ENCODE results near the gene TBCA. TPM values are rescaled to one million over a fixed set of nuclear protein-coding genes. Genes with fewer than 3 reads are reported as not detected.

The TBCA gene
- total and polyA plus RNA-seq, 7 donors, result 93.3 to 209 (median 132) TPM

DNA sequence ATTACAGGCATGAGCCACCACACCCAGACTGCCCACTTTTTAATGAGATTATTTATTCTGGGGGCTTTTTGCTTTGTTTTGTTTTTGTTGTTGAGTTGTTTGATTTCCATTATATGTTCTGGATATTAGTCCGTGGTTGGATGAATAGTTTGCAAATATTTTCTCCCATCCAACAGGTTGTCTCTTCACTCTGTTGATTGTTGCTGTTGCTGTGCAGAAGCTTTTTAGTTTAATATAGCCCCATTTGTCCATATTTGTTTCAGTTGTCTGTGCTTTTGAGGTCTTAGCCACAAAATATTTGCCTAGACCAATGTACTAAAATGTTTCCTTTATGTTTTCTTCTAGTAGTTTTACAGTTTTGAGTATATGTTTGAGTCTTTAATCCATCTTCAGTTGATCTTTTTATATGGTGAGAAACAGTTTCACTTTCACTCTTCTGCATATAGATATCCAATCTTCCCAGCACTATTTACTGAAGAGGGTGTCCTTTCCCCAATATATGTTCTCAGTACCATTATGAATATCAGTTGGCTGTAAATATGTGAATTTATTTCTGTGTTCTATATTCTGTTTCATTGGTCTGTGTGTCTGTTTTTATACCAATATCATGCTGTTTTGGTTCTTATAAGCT is 30.2 kb upstream of the TBCA start:
- Histone ChIP-seq H3K4me3 (no peak overlapping the region), H3K27me3 (ENCODE audit: insufficient read depth in 3 of 3, low read length in 2 of 3) (no peaks in the 10 kb centered on the region), H3K9me3 (peaks cover 4% of the 10 kb centered on the region), H3K4me1 (no peaks in the 10 kb centered on the region), H3K36me3 (ENCODE audit: insufficient read depth in 1 of 2, low read depth in 1 of 2) (no peaks in the 10 kb centered on the region), H3K27ac (no peak overlapping the region)
- ATAC-seq, result no peak
- no peak for DNase-seq
- WGBS, 3 donors, result 0 to 83% (median 52%) methylated on average over 1 of the region's 1 CpG
- TF ChIP-seq, protein P1, sequence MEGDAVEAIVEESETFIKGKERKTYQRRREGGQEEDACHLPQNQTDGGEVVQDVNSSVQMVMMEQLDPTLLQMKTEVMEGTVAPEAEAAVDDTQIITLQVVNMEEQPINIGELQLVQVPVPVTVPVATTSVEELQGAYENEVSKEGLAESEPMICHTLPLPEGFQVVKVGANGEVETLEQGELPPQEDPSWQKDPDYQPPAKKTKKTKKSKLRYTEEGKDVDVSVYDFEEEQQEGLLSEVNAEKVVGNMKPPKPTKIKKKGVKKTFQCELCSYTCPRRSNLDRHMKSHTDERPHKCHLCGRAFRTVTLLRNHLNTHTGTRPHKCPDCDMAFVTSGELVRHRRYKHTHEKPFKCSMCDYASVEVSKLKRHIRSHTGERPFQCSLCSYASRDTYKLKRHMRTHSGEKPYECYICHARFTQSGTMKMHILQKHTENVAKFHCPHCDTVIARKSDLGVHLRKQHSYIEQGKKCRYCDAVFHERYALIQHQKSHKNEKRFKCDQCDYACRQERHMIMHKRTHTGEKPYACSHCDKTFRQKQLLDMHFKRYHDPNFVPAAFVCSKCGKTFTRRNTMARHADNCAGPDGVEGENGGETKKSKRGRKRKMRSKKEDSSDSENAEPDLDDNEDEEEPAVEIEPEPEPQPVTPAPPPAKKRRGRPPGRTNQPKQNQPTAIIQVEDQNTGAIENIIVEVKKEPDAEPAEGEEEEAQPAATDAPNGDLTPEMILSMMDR (IDR thresholded peaks at IDR 0.05), result no peak
- intact Hi-C loops (cut with DNase I), result no loop called here

DNA sequence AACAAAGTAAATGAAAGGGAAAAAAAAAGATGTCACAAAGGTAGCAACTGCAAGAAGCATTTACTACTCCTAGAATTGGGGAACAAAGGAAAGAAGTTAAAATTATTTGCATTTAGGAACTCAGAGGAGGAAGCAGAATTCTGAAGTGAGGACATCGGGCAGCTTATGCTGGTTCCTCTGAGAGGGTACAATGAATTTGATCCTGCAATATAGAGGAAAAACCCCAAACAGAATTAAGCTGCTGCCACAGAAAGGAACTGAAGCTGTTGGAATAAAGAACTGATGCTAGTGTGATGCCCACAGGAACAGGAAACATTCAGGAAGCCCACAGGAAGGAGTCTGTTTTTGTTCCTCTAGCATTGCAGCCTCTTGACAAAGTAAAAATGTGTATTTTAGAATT is 22.3 kb upstream of the TBCA start:
- no peak overlapping the region for H3K27ac ChIP-seq
- H3K9me3 ChIP-seq, result no peaks in the 10 kb centered on the region
- WGBS, 3 donors, result 58 to 78% (median 71%) methylated on average over 1 of the region's 1 CpG
- no peaks in the 10 kb centered on the region for H3K4me1 ChIP-seq
- no peaks in the 10 kb centered on the region for H3K36me3 ChIP-seq (ENCODE audit: insufficient read depth in 1 of 2, low read depth in 1 of 2)
- TF ChIP-seq, protein P1 (IDR thresholded peaks at IDR 0.05), result no peak
- H3K27me3 ChIP-seq (ENCODE audit: insufficient read depth in 3 of 3, low read length in 2 of 3), result no peaks in the 10 kb centered on the region
- H3K4me3 ChIP-seq, result no peak overlapping the region
- no peak for DNase-seq
- intact Hi-C loops (cut with DNase I), result no loop called here
- no peak for ATAC-seq

DNA sequence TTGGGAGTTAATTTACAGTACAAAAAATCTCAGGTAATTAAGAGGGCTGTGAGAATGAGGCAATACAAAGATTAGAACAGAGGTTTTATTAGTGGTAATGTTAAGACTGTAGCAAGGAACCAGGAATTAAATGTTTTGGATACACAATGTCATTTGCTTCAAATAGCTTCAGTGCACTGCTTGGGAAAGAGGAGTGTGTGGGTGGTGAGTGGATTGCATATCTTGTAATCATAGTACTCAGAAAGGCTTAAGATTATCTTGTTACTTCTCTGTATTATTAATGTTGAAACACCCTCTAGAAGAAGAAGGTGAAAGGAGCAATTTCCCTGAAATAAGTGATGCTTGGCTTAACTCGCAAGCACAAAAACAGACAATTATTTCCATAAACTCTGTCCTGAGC is 21.0 kb upstream of the TBCA start:
- Histone ChIP-seq H3K27ac (no peak overlapping the region), H3K4me1 (no peaks in the 10 kb centered on the region), H3K36me3 (ENCODE audit: insufficient read depth in 1 of 2, low read depth in 1 of 2) (no peaks in the 10 kb centered on the region), H3K27me3 (ENCODE audit: insufficient read depth in 3 of 3, low read length in 2 of 3) (no peaks in the 10 kb centered on the region), H3K9me3 (no peaks in the 10 kb centered on the region), H3K4me3 (no peak overlapping the region)
- intact Hi-C loops (cut with DNase I), result no loop called here
- TF ChIP-seq, protein P1 (IDR thresholded peaks at IDR 0.05), result no peak
- no peak for DNase-seq
- 93 to 100% (median 97%) methylated on average over 1 of the region's 1 CpG for WGBS, 3 donors
- ATAC-seq, result no peak

DNA sequence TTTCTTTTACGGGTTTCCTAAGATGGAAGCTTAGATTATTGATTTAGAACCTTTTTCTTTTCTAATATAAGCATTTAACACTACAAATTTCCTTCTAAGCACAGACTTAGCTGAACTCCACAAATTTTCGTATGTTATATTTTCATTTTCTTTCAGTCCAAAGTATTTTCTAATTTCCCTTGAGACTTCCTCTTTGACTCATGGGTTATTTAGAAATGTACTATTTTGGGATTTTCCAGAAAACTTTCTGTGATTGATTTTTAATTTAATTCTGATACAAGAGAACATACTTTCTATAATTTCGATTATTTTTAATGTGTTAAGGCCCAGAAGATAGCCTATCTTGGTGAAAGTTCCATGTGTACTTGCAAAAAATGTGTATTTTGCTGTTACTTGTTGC is 19.7 kb upstream of the TBCA start:
- Histone ChIP-seq H3K4me3 (no peak overlapping the region), H3K4me1 (no peaks in the 10 kb centered on the region), H3K36me3 (ENCODE audit: insufficient read depth in 1 of 2, low read depth in 1 of 2) (no peaks in the 10 kb centered on the region), H3K9me3 (no peaks in the 10 kb centered on the region), H3K27me3 (ENCODE audit: insufficient read depth in 3 of 3, low read length in 2 of 3) (no peaks in the 10 kb centered on the region), H3K27ac (no peak overlapping the region)
- ATAC-seq (no peak), DNase-seq (no peak)
- TF ChIP-seq, protein P1 (IDR thresholded peaks at IDR 0.05), result no peak
- 78 to 84% (median 82%) methylated on average over 3 of the region's 3 CpGs for WGBS, 3 donors
- intact Hi-C loops (cut with DNase I), result no loop called here

DNA sequence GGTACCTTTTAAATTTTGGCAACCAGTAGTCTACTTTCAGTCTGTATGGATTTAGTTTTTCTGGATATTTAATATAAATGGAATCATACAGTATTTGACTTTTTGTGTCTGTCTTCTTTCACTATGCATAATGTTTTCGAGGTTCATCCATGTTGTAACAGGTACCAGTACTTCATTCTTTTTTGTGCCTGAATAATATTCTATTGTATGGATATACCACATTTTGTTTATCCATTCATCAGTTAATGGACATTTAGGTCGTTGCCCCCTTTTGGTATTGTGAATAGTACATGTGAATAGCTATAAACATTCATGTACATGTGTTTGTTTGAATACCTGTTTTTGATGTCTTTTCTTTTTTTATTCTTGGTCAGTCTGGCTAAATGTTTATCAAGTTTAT is 19.1 kb upstream of the TBCA start:
- TF ChIP-seq, protein P1 (IDR thresholded peaks at IDR 0.05), result no peak
- 71 to 81% (median 78%) methylated on average over 2 of the region's 2 CpGs for WGBS, 3 donors

More for the DNA sequence above, 19.1 kb upstream of the TBCA start:
- intact Hi-C loops (cut with DNase I), result no loop called here
- no peaks in the 10 kb centered on the region for H3K4me1 ChIP-seq
- no peaks in the 10 kb centered on the region for H3K27me3 ChIP-seq (ENCODE audit: insufficient read depth in 3 of 3, low read length in 2 of 3)
- no peak for DNase-seq
- H3K36me3 ChIP-seq (ENCODE audit: insufficient read depth in 1 of 2, low read depth in 1 of 2), result no peaks in the 10 kb centered on the region
- no peaks in the 10 kb centered on the region for H3K9me3 ChIP-seq
- H3K4me3 ChIP-seq, result no peak overlapping the region
- H3K27ac ChIP-seq, result no peak overlapping the region
- no peak for ATAC-seq

Measured in psoas muscle (tissue), 8 donors.